HL-60 (cell line): ENCODE measurements around the gene CPPED1.

Source experiments
- CTCF ChIP-seq: IDR thresholded peaks from one replicate; pipeline ENCODE4 v1.5.1; 2011; ENCODE audit warnings: low read length, control low read depth, inconsistent platforms; ENCODE audit not compliant: insufficient read depth
- GABPA ChIP-seq: IDR thresholded peaks from 2 replicates; pipeline ENCODE4 v1.6.1; 2012; ENCODE audit warnings: low read depth
- POLR2AphosphoS5 ChIP-seq: IDR thresholded peaks from 2 replicates; pipeline ENCODE4 v1.6.1; 2012; ENCODE audit warnings: low read depth
- REST ChIP-seq: IDR thresholded peaks from 2 replicates; pipeline ENCODE4 v1.6.1; 2012; ENCODE audit warnings: low read depth; ENCODE audit not compliant: insufficient replicate concordance
- SPI1 ChIP-seq: IDR thresholded peaks from 2 replicates; pipeline ENCODE4 v1.6.1; 2012; ENCODE audit warnings: low read depth, mild to moderate bottlenecking, borderline replicate concordance

- no peak for TF ChIP-seq CTCF
- TF ChIP-seq POLR2AphosphoS5: no peak
- no peak for TF ChIP-seq SPI1
- no peak for TF ChIP-seq REST
- no peak for TF ChIP-seq GABPA
These were observed 46.5 kb upstream of the CPPED1 start for GRCh38 chr16:12850186-12850585.
